Hepatocyte (in vitro differentiated cells): ENCODE results near the gene NAV2.

ENCODE experiments used
- CTCF ChIP-seq: fragments of 200-600 bp; sonication (generic); IDR thresholded peaks from 2 replicates; pipeline ENCODE4 v1.5.1; 2016; ENCODE audit warnings: antibody characterized with exemption, mild to moderate bottlenecking; ENCODE audit not compliant: poor library complexity
- EZH2 ChIP-seq: fragments of 200-600 bp; sonication (generic); IDR thresholded peaks from 2 replicates; pipeline ENCODE4 v1.6.1; 2016; ENCODE audit warnings: antibody characterized with exemption, mild to moderate bottlenecking, borderline replicate concordance

GRCh38 chr11:20089796-20090653 is 377.4 kb downstream of the NAV2 start:
- TF ChIP-seq EZH2 (no peak), CTCF (no peak)
